ENCODE data around the gene NCLN. TPM values are rescaled to one million over a fixed set of nuclear protein-coding genes. Genes with fewer than 3 reads are reported as not detected.
"Not testable (repeated sequence)": the region's sequence is repeated elsewhere in the genome, so short reads cannot be mapped to it uniquely, and the experiment has no call there.

Gene NCLN
- total RNA-seq, 1 donor from 2014 or later = 54.6 TPM

- no peaks in the 10 kb centered on the region for H3K9me3 Mint-ChIP-seq (ENCODE audit: low read depth)
- no peak for DNase-seq (ENCODE audit: low spot score, unreplicated experiment)
- H3K27ac Mint-ChIP-seq = no peak overlapping the region
- TF ChIP-seq CTCF (IDR thresholded peaks at IDR 0.05; ENCODE audit: unreplicated experiment) = no peak
- H3K4me3 Mint-ChIP-seq (ENCODE audit: low read depth) = no peak overlapping the region
- H3K36me3 Mint-ChIP-seq (ENCODE audit: insufficient read depth) = no peaks in the 10 kb centered on the region
- peaks cover 10% of the 10 kb centered on the region for H3K27me3 Mint-ChIP-seq
- no peaks in the 10 kb centered on the region for H3K4me1 Mint-ChIP-seq (ENCODE audit: low read depth)
Observed at GRCh38 chr19:3152419-3152780, 33.3 kb upstream of the NCLN start.

GRCh38 chr19:3153286-3154230 lies 32.2 kb upstream of the NCLN start:
- no peaks in the 10 kb centered on the region for H3K9me3 Mint-ChIP-seq (ENCODE audit: low read depth)
- TF ChIP-seq CTCF (IDR thresholded peaks at IDR 0.05; ENCODE audit: unreplicated experiment) = no peak
- DNase-seq (ENCODE audit: low spot score, unreplicated experiment) = no peak
- no peaks in the 10 kb centered on the region for H3K4me1 Mint-ChIP-seq (ENCODE audit: low read depth)
- peaks cover 10% of the 10 kb centered on the region for H3K27me3 Mint-ChIP-seq
- H3K36me3 Mint-ChIP-seq (ENCODE audit: insufficient read depth) = no peaks in the 10 kb centered on the region
- no peak overlapping the region for H3K27ac Mint-ChIP-seq
- no peak overlapping the region for H3K4me3 Mint-ChIP-seq (ENCODE audit: low read depth)

- not testable (repeated sequence) for H3K4me1 Mint-ChIP-seq (ENCODE audit: low read depth); DNase-seq (ENCODE audit: low spot score, unreplicated experiment); H3K36me3 Mint-ChIP-seq (ENCODE audit: insufficient read depth); H3K4me3 Mint-ChIP-seq (ENCODE audit: low read depth); H3K27ac Mint-ChIP-seq; H3K9me3 Mint-ChIP-seq (ENCODE audit: low read depth); H3K27me3 Mint-ChIP-seq
Observed at GRCh38 chr19:3154447-3154846, 31.3 kb upstream of the NCLN start.

GRCh38 chr19:3154957-3155736 lies 30.6 kb upstream of the NCLN start:
- Mint-ChIP-seq H3K36me3 (ENCODE audit: insufficient read depth) (no peaks in the 10 kb centered on the region), H3K27me3 (peaks cover 3% of the 10 kb centered on the region), H3K9me3 (ENCODE audit: low read depth) (no peaks in the 10 kb centered on the region), H3K27ac (no peak overlapping the region), H3K4me3 (ENCODE audit: low read depth) (no peak overlapping the region), H3K4me1 (ENCODE audit: low read depth) (no peaks in the 10 kb centered on the region)
- DNase-seq (ENCODE audit: low spot score, unreplicated experiment) = no peak
- TF ChIP-seq CTCF (IDR thresholded peaks at IDR 0.05; ENCODE audit: unreplicated experiment) = no peak

GRCh38 chr19:3157096-3157845 lies 28.5 kb upstream of the NCLN start:
- TF ChIP-seq CTCF (IDR thresholded peaks at IDR 0.05; ENCODE audit: unreplicated experiment) = no peak
- no peaks in the 10 kb centered on the region for H3K27me3 Mint-ChIP-seq
- H3K27ac Mint-ChIP-seq = no peak overlapping the region
- H3K4me3 Mint-ChIP-seq (ENCODE audit: low read depth) = no peak overlapping the region
- no peaks in the 10 kb centered on the region for H3K9me3 Mint-ChIP-seq (ENCODE audit: low read depth)
- H3K36me3 Mint-ChIP-seq (ENCODE audit: insufficient read depth) = no peaks in the 10 kb centered on the region
- no peaks in the 10 kb centered on the region for H3K4me1 Mint-ChIP-seq (ENCODE audit: low read depth)
- DNase-seq (ENCODE audit: low spot score, unreplicated experiment) = no peak

Measured in progenitor cell of endocrine pancreas (in vitro differentiated cells).